Measurements from ENCODE around the gene CAPZB. TPM values are rescaled to one million over a fixed set of nuclear protein-coding genes. Genes with fewer than 3 reads are reported as not detected.

The CAPZB gene
- total and polyA plus RNA-seq, 2 donors, result 136 to 255 TPM

DNA sequence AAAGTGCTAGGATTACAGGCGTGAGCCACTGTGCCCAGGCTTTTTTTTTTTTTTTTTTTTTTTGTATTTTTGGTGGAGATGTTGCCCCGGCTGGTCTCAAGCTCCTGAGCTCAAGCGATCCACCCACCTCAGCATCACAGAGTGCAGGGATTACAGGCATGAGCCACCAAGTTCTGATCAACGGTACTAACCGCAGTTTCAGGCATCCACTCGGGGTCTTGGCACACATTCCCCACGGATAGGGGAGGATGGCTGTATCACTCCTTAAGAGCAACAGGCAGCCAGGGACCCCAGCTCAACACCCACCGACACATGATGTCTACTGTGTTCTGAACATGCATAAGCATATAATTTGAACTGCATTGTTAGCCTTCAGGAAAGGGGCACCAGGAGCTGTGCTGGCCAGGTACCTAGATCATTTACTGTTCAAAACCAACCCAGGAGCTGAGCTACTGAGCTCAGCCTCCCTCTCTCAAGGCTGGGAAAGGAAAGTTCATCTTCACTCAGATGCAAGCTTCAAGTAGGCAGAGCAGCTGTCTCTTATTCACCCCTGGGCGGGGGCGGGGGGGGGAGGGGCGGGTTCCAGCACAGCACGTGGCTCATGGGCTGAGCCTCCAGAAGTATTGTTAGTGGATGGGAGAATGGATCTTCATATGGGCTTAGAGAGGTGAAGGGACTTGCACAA, 24.7 kb downstream of the CAPZB start:
- H3K27me3 ChIP-seq (ENCODE audit: control insufficient read depth in 2 of 2, insufficient read depth in 1 of 2, low read length in 1 of 2), result no peaks in the 10 kb centered on the region
- DNase-seq (ENCODE audit: low read depth in 6 of 9, low spot score in 9 of 9), result peak in 3 of 9 donors; percentile 45 to 70 (median 48)
- H3K9me3 ChIP-seq (ENCODE audit: control insufficient read depth in 2 of 2, insufficient read depth in 1 of 2, low read length in 1 of 2), result no peaks in the 10 kb centered on the region
- H3K27ac ChIP-seq (ENCODE audit: low read depth in 1 of 2, low read length in 1 of 2), result peak overlapping the region in 1 of 2 donors; percentile 57
- H3K4me1 ChIP-seq (ENCODE audit: control insufficient read depth in 2 of 2, insufficient read depth in 2 of 2, low read length in 2 of 2), result peaks cover 30 to 60% of the 10 kb centered on the region in 2 donors
- WGBS, result 70% methylated on average over 12 of the region's 12 CpGs
- H3K36me3 ChIP-seq (ENCODE audit: control insufficient read depth in 2 of 2, insufficient read depth in 2 of 2, low read length in 1 of 2), result peaks cover 0 to 6% of the 10 kb centered on the region in 2 donors
- H3K4me3 ChIP-seq (ENCODE audit: low read length in 2 of 2), result no peak overlapping the region

DNA sequence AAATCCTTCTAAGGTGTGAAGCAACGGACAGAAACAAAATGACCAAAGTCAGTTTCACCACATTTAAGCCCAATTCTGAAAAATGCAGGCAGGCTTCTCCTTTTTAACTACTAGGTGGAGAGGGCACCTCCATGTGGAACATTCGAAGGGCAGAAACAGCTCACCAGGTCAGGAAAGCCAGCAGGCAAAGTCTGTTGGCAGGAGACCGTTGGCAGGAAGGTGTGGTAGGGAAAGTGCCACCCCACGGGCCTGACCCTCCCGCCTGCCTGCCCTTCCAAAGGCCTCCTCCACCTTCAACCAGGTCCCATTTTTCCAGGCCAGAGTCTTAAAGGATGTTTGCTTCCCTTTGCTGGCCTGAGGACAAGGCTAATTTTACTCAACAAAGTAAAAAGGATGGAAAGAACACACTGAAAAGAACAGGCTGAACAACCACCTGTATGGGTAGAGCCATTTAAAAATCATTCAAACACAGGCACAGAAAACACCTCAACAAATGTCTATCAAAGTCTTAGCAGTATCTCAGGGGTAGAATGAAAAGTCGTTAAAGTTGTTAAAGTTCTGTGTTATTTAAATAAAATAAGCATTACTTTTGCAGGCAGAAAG, 26.4 kb downstream of the CAPZB start:
- H3K36me3 ChIP-seq (ENCODE audit: control insufficient read depth in 2 of 2, insufficient read depth in 2 of 2, low read length in 1 of 2), result peaks cover 2 to 4% of the 10 kb centered on the region in 2 donors
- WGBS, result 49% methylated on average over 6 of the region's 6 CpGs
- DNase-seq (ENCODE audit: low read depth in 6 of 9, low spot score in 9 of 9), result no peak
- peaks cover 38 to 70% of the 10 kb centered on the region in 2 donors for H3K4me1 ChIP-seq (ENCODE audit: control insufficient read depth in 2 of 2, insufficient read depth in 2 of 2, low read length in 2 of 2)
- no peaks in the 10 kb centered on the region for H3K27me3 ChIP-seq (ENCODE audit: control insufficient read depth in 2 of 2, insufficient read depth in 1 of 2, low read length in 1 of 2)
- peak overlapping the region; percentile 15 to 21 for H3K27ac ChIP-seq (ENCODE audit: low read depth in 1 of 2, low read length in 1 of 2)
- H3K9me3 ChIP-seq (ENCODE audit: control insufficient read depth in 2 of 2, insufficient read depth in 1 of 2, low read length in 1 of 2), result no peaks in the 10 kb centered on the region
- H3K4me3 ChIP-seq (ENCODE audit: low read length in 2 of 2), result no peak overlapping the region

DNA sequence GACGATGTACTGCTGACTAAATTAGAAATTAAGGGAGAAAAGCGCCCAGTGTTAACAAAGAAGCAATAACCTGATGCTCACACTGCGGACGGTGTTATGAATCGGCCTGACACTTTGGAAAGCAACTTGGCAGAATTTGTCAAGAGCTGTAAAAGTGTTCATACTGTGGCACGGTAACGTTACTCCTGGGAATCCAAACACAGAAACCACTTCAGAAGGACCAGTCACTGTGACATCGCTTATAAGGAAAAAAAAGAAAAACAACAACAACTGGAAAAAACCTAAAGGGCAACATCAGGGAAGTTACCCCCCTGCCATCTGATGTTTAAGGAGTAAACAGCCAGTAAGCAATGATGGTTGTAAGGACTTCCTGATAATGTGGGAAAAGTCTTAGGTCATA, 27.7 kb downstream of the CAPZB start:
- H3K27me3 ChIP-seq (ENCODE audit: control insufficient read depth in 2 of 2, insufficient read depth in 1 of 2, low read length in 1 of 2), result no peaks in the 10 kb centered on the region
- no peak for DNase-seq (ENCODE audit: low read depth in 6 of 9, low spot score in 9 of 9)
- peaks cover 2 to 4% of the 10 kb centered on the region in 2 donors for H3K36me3 ChIP-seq (ENCODE audit: control insufficient read depth in 2 of 2, insufficient read depth in 2 of 2, low read length in 1 of 2)
- H3K4me3 ChIP-seq (ENCODE audit: low read length in 2 of 2), result no peak overlapping the region
- peak overlapping the region in 1 of 2 donors; percentile 5 for H3K27ac ChIP-seq (ENCODE audit: low read depth in 1 of 2, low read length in 1 of 2)
- H3K4me1 ChIP-seq (ENCODE audit: control insufficient read depth in 2 of 2, insufficient read depth in 2 of 2, low read length in 2 of 2), result peaks cover 28 to 61% of the 10 kb centered on the region in 2 donors
- 70% methylated on average over 8 of the region's 8 CpGs for WGBS
- no peaks in the 10 kb centered on the region for H3K9me3 ChIP-seq (ENCODE audit: control insufficient read depth in 2 of 2, insufficient read depth in 1 of 2, low read length in 1 of 2)

DNA sequence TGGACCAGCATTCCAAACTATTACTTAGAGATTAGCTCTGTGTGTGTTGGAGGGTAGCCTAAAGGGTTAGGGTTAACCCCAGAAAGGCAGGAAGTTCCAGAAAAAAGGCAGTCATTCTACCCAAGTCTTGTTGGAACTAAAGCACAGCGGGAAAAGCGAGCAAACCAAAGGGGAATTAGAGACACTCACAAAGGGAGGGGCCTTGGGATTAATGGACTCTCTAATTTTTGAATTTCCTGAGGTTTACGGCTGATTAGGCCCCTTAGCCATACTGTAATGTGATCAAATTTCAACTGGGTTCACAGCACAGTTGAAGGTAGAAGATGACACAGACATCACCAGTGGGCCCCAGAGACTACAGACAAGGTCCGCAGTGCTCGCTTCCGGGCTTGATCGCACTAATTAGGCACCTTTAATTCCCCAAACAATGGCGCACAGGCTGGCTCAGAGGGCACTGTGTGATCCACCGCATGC, 28.3 kb downstream of the CAPZB start:
- Histone ChIP-seq H3K27ac (ENCODE audit: low read depth in 1 of 2, low read length in 1 of 2) (no peak overlapping the region), H3K4me1 (ENCODE audit: control insufficient read depth in 2 of 2, insufficient read depth in 2 of 2, low read length in 2 of 2) (peaks cover 28 to 61% of the 10 kb centered on the region in 2 donors), H3K9me3 (ENCODE audit: control insufficient read depth in 2 of 2, insufficient read depth in 1 of 2, low read length in 1 of 2) (no peaks in the 10 kb centered on the region), H3K4me3 (ENCODE audit: low read length in 2 of 2) (no peak overlapping the region), H3K27me3 (ENCODE audit: control insufficient read depth in 2 of 2, insufficient read depth in 1 of 2, low read length in 1 of 2) (no peaks in the 10 kb centered on the region), H3K36me3 (ENCODE audit: control insufficient read depth in 2 of 2, insufficient read depth in 2 of 2, low read length in 1 of 2) (peaks cover 2 to 4% of the 10 kb centered on the region in 2 donors)
- no peak for DNase-seq (ENCODE audit: low read depth in 6 of 9, low spot score in 9 of 9)
- 97% methylated on average over 9 of the region's 9 CpGs for WGBS

DNA sequence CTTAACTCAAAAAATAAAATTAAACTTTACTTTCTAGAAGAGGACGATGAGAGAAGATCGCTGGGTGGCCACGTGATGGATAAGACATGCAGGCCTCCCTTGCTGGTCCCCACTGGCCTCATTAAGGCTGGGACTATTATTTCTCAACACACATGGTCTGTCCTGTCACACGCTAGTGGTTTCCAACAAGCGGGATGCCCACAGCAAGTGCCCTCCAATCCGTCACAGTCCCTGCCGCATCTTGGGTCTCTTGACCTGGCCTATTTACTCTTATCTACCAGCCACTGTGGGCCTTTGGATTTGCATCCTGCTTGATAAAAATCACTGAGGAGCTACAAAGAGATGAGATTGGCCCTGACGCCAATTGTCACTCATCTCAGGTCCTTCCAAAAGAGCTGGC, 30.0 kb downstream of the CAPZB start:
- Histone ChIP-seq H3K4me1 (ENCODE audit: control insufficient read depth in 2 of 2, insufficient read depth in 2 of 2, low read length in 2 of 2) (peaks cover 17 to 54% of the 10 kb centered on the region in 2 donors), H3K4me3 (ENCODE audit: low read length in 2 of 2) (no peak overlapping the region), H3K9me3 (ENCODE audit: control insufficient read depth in 2 of 2, insufficient read depth in 1 of 2, low read length in 1 of 2) (no peaks in the 10 kb centered on the region), H3K27me3 (ENCODE audit: control insufficient read depth in 2 of 2, insufficient read depth in 1 of 2, low read length in 1 of 2) (no peaks in the 10 kb centered on the region), H3K27ac (ENCODE audit: low read depth in 1 of 2, low read length in 1 of 2) (peak overlapping the region in 1 of 2 donors; percentile 10), H3K36me3 (ENCODE audit: control insufficient read depth in 2 of 2, insufficient read depth in 2 of 2, low read length in 1 of 2) (peaks cover 4% of the 10 kb centered on the region in 2 donors)
- 98% methylated on average over 8 of the region's 8 CpGs for WGBS
- DNase-seq (ENCODE audit: low read depth in 6 of 9, low spot score in 9 of 9), result no peak

DNA sequence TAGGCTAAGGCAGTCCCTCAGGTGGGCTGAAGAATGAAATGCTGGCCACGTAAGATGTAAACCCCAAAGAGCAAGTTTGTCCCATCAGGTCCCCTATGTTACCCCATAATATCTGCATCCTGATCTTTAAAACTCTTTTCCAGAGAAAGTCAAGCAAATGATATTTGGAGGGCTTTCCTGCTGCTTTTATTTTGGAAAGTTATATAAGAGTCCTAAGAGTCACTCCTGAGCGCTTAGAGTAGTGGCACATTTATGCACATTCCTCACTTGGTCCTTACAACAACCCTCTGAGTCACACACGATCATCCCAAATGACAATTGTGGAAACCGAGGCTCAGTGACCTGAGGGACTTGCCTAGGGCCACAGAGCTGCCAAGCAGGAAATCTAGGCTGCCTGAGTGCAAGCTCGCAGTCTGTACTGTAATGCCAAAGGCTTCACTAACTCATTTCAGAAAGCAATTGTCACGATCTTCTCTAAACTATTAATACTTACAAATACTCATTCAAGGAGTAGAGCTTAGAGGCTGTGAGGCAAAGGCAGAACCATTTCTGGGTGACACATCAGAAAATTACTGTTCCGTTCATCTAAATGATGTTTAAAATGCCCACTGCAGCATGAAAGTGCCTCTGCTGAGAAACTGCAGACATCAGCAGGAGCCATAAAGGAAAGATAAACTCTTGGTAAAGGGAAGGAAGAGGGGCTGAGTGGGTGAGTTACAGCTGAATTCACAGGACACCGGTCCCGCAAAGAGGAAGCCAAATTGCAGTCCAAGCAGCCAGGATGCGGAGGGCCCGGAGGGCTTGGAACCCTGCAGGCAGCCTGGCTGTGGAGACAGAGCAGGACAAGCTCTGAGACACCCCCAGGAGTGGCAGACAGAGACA, 30.8 kb downstream of the CAPZB start:
- WGBS, result 53% methylated on average over 11 of the region's 11 CpGs
- Histone ChIP-seq H3K9me3 (ENCODE audit: control insufficient read depth in 2 of 2, insufficient read depth in 1 of 2, low read length in 1 of 2) (no peaks in the 10 kb centered on the region), H3K4me1 (ENCODE audit: control insufficient read depth in 2 of 2, insufficient read depth in 2 of 2, low read length in 2 of 2) (peaks cover 17 to 50% of the 10 kb centered on the region in 2 donors), H3K36me3 (ENCODE audit: control insufficient read depth in 2 of 2, insufficient read depth in 2 of 2, low read length in 1 of 2) (peaks cover 4% of the 10 kb centered on the region in 2 donors), H3K4me3 (ENCODE audit: low read length in 2 of 2) (no peak overlapping the region), H3K27ac (ENCODE audit: low read depth in 1 of 2, low read length in 1 of 2) (peak overlapping the region in 1 of 2 donors; percentile 20), H3K27me3 (ENCODE audit: control insufficient read depth in 2 of 2, insufficient read depth in 1 of 2, low read length in 1 of 2) (no peaks in the 10 kb centered on the region)
- DNase-seq (ENCODE audit: low read depth in 6 of 9, low spot score in 9 of 9), result no peak

DNA sequence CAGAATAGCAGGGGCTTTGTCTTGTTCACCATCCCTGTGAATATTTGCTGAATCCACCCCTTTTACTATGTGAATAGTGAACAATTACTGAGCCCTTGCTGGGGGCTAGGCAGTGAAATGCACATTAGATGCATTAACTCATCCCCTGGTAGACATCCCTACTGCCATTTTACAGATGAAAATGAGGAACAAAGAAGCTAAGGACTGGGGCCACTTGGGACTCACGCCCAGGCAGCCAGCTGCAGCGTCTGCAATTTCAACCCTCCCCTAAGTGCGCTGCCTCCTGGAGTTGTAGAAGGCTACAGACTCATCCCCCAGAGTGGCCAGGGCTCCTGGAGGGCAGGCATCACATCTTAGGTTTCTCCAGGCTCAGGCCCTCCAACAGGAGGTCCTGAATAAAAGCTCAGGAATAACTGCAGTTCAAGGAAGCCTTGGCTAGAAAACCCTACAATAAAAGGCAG, 31.6 kb downstream of the CAPZB start:
- Histone ChIP-seq H3K4me1 (ENCODE audit: control insufficient read depth in 2 of 2, insufficient read depth in 2 of 2, low read length in 2 of 2) (peaks cover 22 to 52% of the 10 kb centered on the region in 2 donors), H3K36me3 (ENCODE audit: control insufficient read depth in 2 of 2, insufficient read depth in 2 of 2, low read length in 1 of 2) (peaks cover 8 to 10% of the 10 kb centered on the region in 2 donors), H3K27ac (ENCODE audit: low read depth in 1 of 2, low read length in 1 of 2) (no peak overlapping the region), H3K27me3 (ENCODE audit: control insufficient read depth in 2 of 2, insufficient read depth in 1 of 2, low read length in 1 of 2) (no peaks in the 10 kb centered on the region), H3K9me3 (ENCODE audit: control insufficient read depth in 2 of 2, insufficient read depth in 1 of 2, low read length in 1 of 2) (no peaks in the 10 kb centered on the region), H3K4me3 (ENCODE audit: low read length in 2 of 2) (no peak overlapping the region)
- no peak for DNase-seq (ENCODE audit: low read depth in 6 of 9, low spot score in 9 of 9)
- WGBS, result 48% methylated on average over 3 of the region's 3 CpGs

DNA sequence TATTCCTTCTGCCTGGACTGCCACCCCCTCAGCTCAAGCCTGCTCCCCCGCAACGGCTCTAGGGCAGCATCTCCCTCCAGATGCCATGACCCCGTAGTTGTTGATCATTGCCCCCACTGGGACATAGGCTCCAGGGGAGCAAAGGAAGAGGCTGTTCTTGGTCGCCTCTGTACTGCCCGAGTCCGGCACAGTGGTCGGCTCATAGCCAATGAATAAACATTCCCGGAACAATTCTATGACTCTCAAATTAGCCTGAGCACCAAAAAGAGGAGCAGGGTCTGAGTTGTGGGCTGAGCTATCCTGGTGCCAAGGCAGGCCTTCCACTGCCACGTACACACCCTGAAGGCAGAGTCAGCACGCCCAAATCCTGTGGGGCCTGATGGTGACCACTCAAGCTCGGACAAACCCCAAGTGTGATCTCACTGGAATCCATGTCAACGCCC, 33.1 kb downstream of the CAPZB start:
- WGBS, result 96% methylated on average over 12 of the region's 12 CpGs
- no peaks in the 10 kb centered on the region for H3K27me3 ChIP-seq (ENCODE audit: control insufficient read depth in 2 of 2, insufficient read depth in 1 of 2, low read length in 1 of 2)
- peaks cover 31 to 63% of the 10 kb centered on the region in 2 donors for H3K4me1 ChIP-seq (ENCODE audit: control insufficient read depth in 2 of 2, insufficient read depth in 2 of 2, low read length in 2 of 2)
- no peak overlapping the region for H3K4me3 ChIP-seq (ENCODE audit: low read length in 2 of 2)
- H3K36me3 ChIP-seq (ENCODE audit: control insufficient read depth in 2 of 2, insufficient read depth in 2 of 2, low read length in 1 of 2), result peaks cover 13 to 16% of the 10 kb centered on the region in 2 donors
- no peaks in the 10 kb centered on the region for H3K9me3 ChIP-seq (ENCODE audit: control insufficient read depth in 2 of 2, insufficient read depth in 1 of 2, low read length in 1 of 2)
- no peak for DNase-seq (ENCODE audit: low read depth in 6 of 9, low spot score in 9 of 9)
- peak overlapping the region in 1 of 2 donors; percentile 55 for H3K27ac ChIP-seq (ENCODE audit: low read depth in 1 of 2, low read length in 1 of 2)
